HL-60 (cell line): Measurements from ENCODE around the gene C6orf52.

Source experiments
- DNase-seq, 2 experiments: peaks; one replicate each; pipeline ENCODE4 v3.0.0-alpha.2; 2010 to 2020; ENCODE audit warnings: low read depth in 1 of 2, low spot score in 1 of 2
- H3K27ac ChIP-seq: fragments of 250-450 bp; sonication (Bioruptor Pico); replicated peaks from 2 replicates; pipeline ENCODE4 v1.5.1; 2020; ENCODE audit warnings: mild to moderate bottlenecking, moderate library complexity
- H3K27me3 ChIP-seq: fragments of 250-450 bp; sonication (Bioruptor Pico); 2 replicates; pipeline ENCODE4 v1.5.1; 2021; ENCODE audit warnings: mild to moderate bottlenecking, moderate library complexity; ENCODE audit not compliant: insufficient read depth, poor library complexity, severe bottlenecking
- H3K4me3 ChIP-seq: replicated peaks from 2 replicates; pipeline ENCODE4 v1.5.1; 2011; ENCODE audit warnings: mild to moderate bottlenecking, control low read depth, low read length; ENCODE audit not compliant: insufficient read depth
- GABPA ChIP-seq: IDR thresholded peaks from 2 replicates; pipeline ENCODE4 v1.6.1; 2012; ENCODE audit warnings: low read depth
- POLR2AphosphoS5 ChIP-seq: IDR thresholded peaks from 2 replicates; pipeline ENCODE4 v1.6.1; 2012; ENCODE audit warnings: low read depth
- REST ChIP-seq: IDR thresholded peaks from 2 replicates; pipeline ENCODE4 v1.6.1; 2012; ENCODE audit warnings: low read depth; ENCODE audit not compliant: insufficient replicate concordance
- SPI1 ChIP-seq: IDR thresholded peaks from 2 replicates; pipeline ENCODE4 v1.6.1; 2012; ENCODE audit warnings: low read depth, mild to moderate bottlenecking, borderline replicate concordance
- TF ChIP-seq, protein P1 (sequence below): IDR thresholded peaks from one replicate; pipeline ENCODE4 v1.5.1; 2011; ENCODE audit warnings: low read length, control low read depth, inconsistent platforms; ENCODE audit not compliant: insufficient read depth

Gene C6orf52

GRCh38 chr6:10640412-10640811 is 54.0 kb downstream of the C6orf52 start:
- TF ChIP-seq REST (no peak), SPI1 (no peak), POLR2AphosphoS5 (no peak), GABPA (no peak)
- TF ChIP-seq, protein P1, sequence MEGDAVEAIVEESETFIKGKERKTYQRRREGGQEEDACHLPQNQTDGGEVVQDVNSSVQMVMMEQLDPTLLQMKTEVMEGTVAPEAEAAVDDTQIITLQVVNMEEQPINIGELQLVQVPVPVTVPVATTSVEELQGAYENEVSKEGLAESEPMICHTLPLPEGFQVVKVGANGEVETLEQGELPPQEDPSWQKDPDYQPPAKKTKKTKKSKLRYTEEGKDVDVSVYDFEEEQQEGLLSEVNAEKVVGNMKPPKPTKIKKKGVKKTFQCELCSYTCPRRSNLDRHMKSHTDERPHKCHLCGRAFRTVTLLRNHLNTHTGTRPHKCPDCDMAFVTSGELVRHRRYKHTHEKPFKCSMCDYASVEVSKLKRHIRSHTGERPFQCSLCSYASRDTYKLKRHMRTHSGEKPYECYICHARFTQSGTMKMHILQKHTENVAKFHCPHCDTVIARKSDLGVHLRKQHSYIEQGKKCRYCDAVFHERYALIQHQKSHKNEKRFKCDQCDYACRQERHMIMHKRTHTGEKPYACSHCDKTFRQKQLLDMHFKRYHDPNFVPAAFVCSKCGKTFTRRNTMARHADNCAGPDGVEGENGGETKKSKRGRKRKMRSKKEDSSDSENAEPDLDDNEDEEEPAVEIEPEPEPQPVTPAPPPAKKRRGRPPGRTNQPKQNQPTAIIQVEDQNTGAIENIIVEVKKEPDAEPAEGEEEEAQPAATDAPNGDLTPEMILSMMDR = no peak
- Histone ChIP-seq H3K4me3 (no peak overlapping the region), H3K27me3 (no peaks in the 10 kb centered on the region), H3K27ac (no peak overlapping the region)
- DNase-seq = no peak

DNA sequence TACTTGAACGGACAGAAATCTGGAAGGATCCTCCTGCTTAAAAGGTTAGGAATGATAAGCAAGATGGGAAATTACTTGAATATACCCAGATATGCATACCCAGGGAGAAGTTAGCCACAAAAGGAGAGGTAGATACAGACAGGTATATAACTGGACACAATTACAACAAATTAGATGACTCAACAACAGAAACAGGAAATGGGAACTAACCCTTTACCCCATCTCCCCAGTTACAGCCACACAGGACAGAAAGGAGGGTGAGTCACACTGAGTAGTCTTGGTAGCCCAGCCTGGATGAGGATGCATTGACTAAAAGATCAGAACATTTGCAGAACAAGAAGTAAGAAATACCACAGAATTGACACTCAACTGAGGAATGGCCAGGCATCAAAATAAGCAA is 61.2 kb downstream of the C6orf52 start:
- Histone ChIP-seq H3K4me3 (no peak overlapping the region), H3K27ac (peak overlapping the region; percentile 43), H3K27me3 (no peaks in the 10 kb centered on the region)
- TF ChIP-seq GABPA (no peak), SPI1 (peak; percentile 80)
- DNase-seq = peak; percentile 36 to 92

DNA sequence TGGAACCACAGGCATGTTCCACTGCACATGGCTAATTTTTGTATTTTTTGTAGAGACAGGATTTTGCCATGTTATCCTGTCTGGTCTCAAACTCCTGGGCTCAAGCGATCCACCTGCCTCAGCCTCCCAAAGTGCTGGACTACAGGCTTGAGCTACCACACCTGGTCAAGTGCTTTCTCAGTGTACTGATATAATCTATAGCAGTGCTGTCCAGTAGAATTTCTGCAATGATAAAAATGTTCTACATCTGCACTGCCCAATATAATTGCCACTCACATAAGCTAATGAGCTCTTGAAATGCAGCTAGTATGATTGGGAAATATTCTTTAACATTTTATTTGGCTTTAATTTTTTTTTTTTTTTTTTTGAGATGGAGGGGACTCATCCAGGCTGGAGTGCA is 64.2 kb downstream of the C6orf52 start:
- no peak for TF ChIP-seq SPI1
- TF ChIP-seq GABPA = no peak
- no peak for TF ChIP-seq POLR2AphosphoS5
- no peak for TF ChIP-seq REST
- TF ChIP-seq, protein P1 = no peak
- Histone ChIP-seq H3K27me3 (no peaks in the 10 kb centered on the region), H3K27ac (no peak overlapping the region), H3K4me3 (no peak overlapping the region)
- DNase-seq = no peak

DNA sequence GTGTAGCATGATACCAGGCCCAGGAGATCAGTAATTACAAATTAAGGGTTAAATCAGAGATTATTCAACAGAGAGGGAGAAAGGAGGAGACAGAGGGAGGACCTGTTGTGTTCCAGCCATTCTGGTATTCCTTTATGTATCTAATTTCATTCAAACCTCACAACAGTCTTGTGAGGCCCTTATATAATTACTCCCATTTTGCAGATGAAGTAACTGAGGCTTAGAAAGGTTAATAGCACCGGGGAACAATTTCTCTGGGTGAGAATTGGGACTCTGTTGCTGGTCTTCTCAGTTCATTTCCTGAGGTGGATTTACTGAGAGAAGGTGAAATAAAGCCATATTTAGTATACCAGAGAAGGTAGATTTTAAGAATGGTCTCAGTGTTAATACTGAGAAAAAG is 66.6 kb downstream of the C6orf52 start:
- Histone ChIP-seq H3K4me3 (no peak overlapping the region), H3K27ac (no peak overlapping the region), H3K27me3 (no peaks in the 10 kb centered on the region)
- TF ChIP-seq REST = no peak
- TF ChIP-seq POLR2AphosphoS5 = no peak
- TF ChIP-seq, protein P1 = no peak
- no peak for TF ChIP-seq GABPA
- TF ChIP-seq SPI1 = no peak
- no peak for DNase-seq
